ENCODE results near the gene TNNT3.

GRCh38 chr11:1896468-1896867 is 23.0 kb upstream of the TNNT3 start:
- TF ChIP-seq POLR2A (IDR thresholded peaks at IDR 0.05; ENCODE audit: low read length) (no peak), GATA1 (IDR thresholded peaks at IDR 0.05; ENCODE audit: low read depth, low read length) (no peak)
